HCT116 (cell line): Measurements from ENCODE around the gene BNIP1. TPM values are rescaled to one million over a fixed set of nuclear protein-coding genes. Genes with fewer than 3 reads are reported as not detected.

ENCODE experiments used
- ATAC-seq: fragments of 200-7000 bp; cut with Tn5 transposase; 2 replicates; pipeline ENCODE4 v1.9.1; 2020; ENCODE audit warnings: mild to moderate bottlenecking, moderate library complexity
- BruUV-seq: library from RNA; stranded (reverse); fragments of 400-500 nt; replicated peaks from 2 replicates; lab custom pipeline; 2021; lab: Mats Ljungman, UMichigan
- CTCF ChIA-PET: fragments of 300-600 bp; sonication (Branson Sonifier 250); formaldehyde crosslinking; loops from one replicate; lab custom pipeline; 2021; ENCODE audit warnings: antibody characterized with exemption; lab: Charles Lee
- POLR2A ChIA-PET: fragments of 300-600, 350-600 bp; sonication (Branson Sonifier 250); formaldehyde crosslinking; loops from one replicate; lab custom pipeline; 2021; ENCODE audit warnings: antibody characterized with exemption; lab: Charles Lee
- RAD21 ChIA-PET, 2 experiments: fragments of 300-600 bp; sonication (Branson Sonifier 250); formaldehyde crosslinking; loops; one replicate each; lab custom pipeline; 2023; ENCODE audit warnings: low total read pairs in 2 of 2; ENCODE audit not compliant: uncharacterized antibody in 2 of 2, unreplicated experiment in 2 of 2, low non-redundant PET in 1 of 2; lab: Charles Lee
- DNase-seq: peaks from one replicate; pipeline ENCODE4 v3.0.0-alpha.2; 2010; ENCODE audit warnings: low read depth, low spot score
- H2AFZ ChIP-seq: fragments of 200-600 bp; shearing (Covaris generic), sonication (generic); 2 replicates; pipeline ENCODE4 v1.6.1; 2017; ENCODE audit warnings: low read depth, mixed run types, mixed read lengths, antibody characterized with exemption, low read length; ENCODE audit not compliant: poor library complexity, severe bottlenecking
- H3K27ac ChIP-seq: 2 replicates; pipeline ENCODE4 v1.5.1; 2012; ENCODE audit warnings: low read depth, low read length
- H3K27me3 ChIP-seq: fragments of 200-600 bp; sonication (generic); 2 replicates; pipeline ENCODE4 v1.6.1; 2016; ENCODE audit warnings: mixed run types, low read length, mixed read lengths; ENCODE audit not compliant: insufficient read depth
- H3K36me3 ChIP-seq, 2 experiments: fragments of 200-500 bp in 1 of 2; fragments of 200-600 bp in 1 of 2; sonication (Bioruptor generic) in 1 of 2; sonication (generic) in 1 of 2; 2 replicates each; pipeline versions ENCODE4 v1.5.1 to v1.6.1; 2014 to 2016; ENCODE audit warnings: low read length in 2 of 2, inconsistent platforms in 1 of 2, mixed read lengths in 1 of 2, mixed run types in 1 of 2; ENCODE audit not compliant: insufficient read depth in 2 of 2, control insufficient read depth in 1 of 2
- H3K4me1 ChIP-seq, 2 experiments: fragments of 200-600 bp in 1 of 2; sonication (generic) in 1 of 2; 2 replicates each; pipeline versions ENCODE4 v1.5.1 to v1.6.1; 2012 to 2017; ENCODE audit warnings: low read length in 2 of 2, inconsistent platforms in 1 of 2, mild to moderate bottlenecking in 1 of 2, mixed read lengths in 1 of 2, mixed run types in 1 of 2, moderate library complexity in 1 of 2; ENCODE audit not compliant: insufficient read depth in 2 of 2, control insufficient read depth in 1 of 2
- H3K4me2 ChIP-seq: fragments of 200-600 bp; sonication (generic); 2 replicates; pipeline ENCODE4 v1.6.1; 2017; ENCODE audit warnings: mixed run types, low read length, mixed read lengths
- H3K4me3 ChIP-seq, 2 experiments: fragments of 200-600 bp in 1 of 2; sonication (generic) in 1 of 2; replicated peaks in 1 of 2; 2 replicates each; pipeline ENCODE4 v1.5.1; 2011 to 2016; ENCODE audit warnings: low read length in 2 of 2, control low read depth in 1 of 2, low read depth in 1 of 2, mild to moderate bottlenecking in 1 of 2, mixed read lengths in 1 of 2, mixed run types in 1 of 2
- H3K79me2 ChIP-seq: fragments of 200-600 bp; sonication (generic); 2 replicates; pipeline ENCODE4 v1.6.1; 2017; ENCODE audit warnings: mild to moderate bottlenecking, mixed run types, low read length, moderate library complexity, mixed read lengths; ENCODE audit not compliant: insufficient read depth
- H3K9ac ChIP-seq: fragments of 200-600 bp; sonication (generic); 2 replicates; pipeline ENCODE4 v1.6.1; 2016; ENCODE audit warnings: low read length, mixed read lengths
- H3K9me2 ChIP-seq: fragments of 200-600 bp; sonication (generic), shearing (Covaris generic); 2 replicates; pipeline ENCODE4 v1.6.1; 2017; ENCODE audit warnings: mixed run types, mild to moderate bottlenecking, moderate library complexity; ENCODE audit not compliant: insufficient read depth
- H3K9me3 ChIP-seq, 2 experiments: fragments of 200-500 bp in 1 of 2; fragments of 200-600 bp in 1 of 2; sonication (Bioruptor generic) in 1 of 2; sonication (generic) in 1 of 2; 2 replicates each; pipeline ENCODE4 v1.6.1; 2014 to 2017; ENCODE audit warnings: low read length in 2 of 2, mixed read lengths in 2 of 2, inconsistent platforms in 1 of 2, low read depth in 1 of 2, mild to moderate bottlenecking in 1 of 2, mixed run types in 1 of 2, moderate library complexity in 1 of 2; ENCODE audit not compliant: control insufficient read depth in 1 of 2, insufficient read depth in 1 of 2
- H4K20me1 ChIP-seq: fragments of 200-600 bp; sonication (generic), shearing (Covaris generic); 2 replicates; pipeline ENCODE4 v1.6.1; 2017; ENCODE audit warnings: mixed run types, mild to moderate bottlenecking, moderate library complexity; ENCODE audit not compliant: insufficient read depth
- ATF3 ChIP-seq: IDR thresholded peaks from 2 replicates; pipeline ENCODE4 v1.6.1; 2012
- CBX3 ChIP-seq: IDR thresholded peaks from 2 replicates; pipeline ENCODE4 v1.6.1; 2012; ENCODE audit warnings: low read depth
- EGR1 ChIP-seq: IDR thresholded peaks from 2 replicates; pipeline ENCODE4 v1.6.1; 2012; ENCODE audit warnings: low read depth
- EZH2 ChIP-seq: fragments of 200-600 bp; sonication (generic); IDR thresholded peaks from 2 replicates; pipeline ENCODE4 v1.6.1; 2017; ENCODE audit warnings: antibody characterized with exemption, mixed run types
- JUND ChIP-seq: IDR thresholded peaks from 2 replicates; pipeline ENCODE4 v1.6.1; 2012
- POLR2A ChIP-seq: IDR thresholded peaks from 2 replicates; pipeline ENCODE4 v1.7.0; 2011; ENCODE audit warnings: borderline replicate concordance; ENCODE audit not compliant: insufficient read depth, insufficient read length; ENCODE audit errors: extremely low read depth
- RAD21 ChIP-seq: IDR thresholded peaks from 2 replicates; pipeline ENCODE4 v1.6.1; 2012; ENCODE audit warnings: low read depth, mild to moderate bottlenecking
- SIN3A ChIP-seq: IDR thresholded peaks from 2 replicates; pipeline ENCODE4 v1.6.1; 2012; ENCODE audit warnings: low read depth
- YY1 ChIP-seq: IDR thresholded peaks from 2 replicates; pipeline ENCODE4 v1.6.1; 2011; ENCODE audit warnings: low read length, low read depth, moderate library complexity, mild to moderate bottlenecking; ENCODE audit not compliant: insufficient replicate concordance; ENCODE audit errors: extremely low read depth
- ZFX ChIP-seq: fragments of 450-650 bp; IDR thresholded peaks from 2 replicates; pipeline ENCODE4 v1.6.1; 2017
- ZNF274 ChIP-seq: fragments of 200-500 bp; sonication (Bioruptor generic); IDR thresholded peaks from 2 replicates; pipeline ENCODE4 v1.6.1; 2014; ENCODE audit warnings: mild to moderate bottlenecking, low read depth, low read length, inconsistent platforms
- intact Hi-C: fragments of 100-400 bp; cut with micrococcal nuclease; formaldehyde crosslinking; loops from 2 replicates; pipeline ENCODE4 v1.10.0; 2022
- total RNA-seq: library from RNA; stranded (reverse); gene quantifications from one replicate; pipeline ENCODE4 v1.2.1, GENCODE V29; 2021; ENCODE audit not compliant: unreplicated experiment
- TF ChIP-seq, protein P1 (sequence below): IDR thresholded peaks from 2 replicates; pipeline ENCODE4 v1.6.1; 2012

Gene BNIP1
- total RNA-seq, 1 experiment from 2014 or later, result 18.6 TPM

DNA sequence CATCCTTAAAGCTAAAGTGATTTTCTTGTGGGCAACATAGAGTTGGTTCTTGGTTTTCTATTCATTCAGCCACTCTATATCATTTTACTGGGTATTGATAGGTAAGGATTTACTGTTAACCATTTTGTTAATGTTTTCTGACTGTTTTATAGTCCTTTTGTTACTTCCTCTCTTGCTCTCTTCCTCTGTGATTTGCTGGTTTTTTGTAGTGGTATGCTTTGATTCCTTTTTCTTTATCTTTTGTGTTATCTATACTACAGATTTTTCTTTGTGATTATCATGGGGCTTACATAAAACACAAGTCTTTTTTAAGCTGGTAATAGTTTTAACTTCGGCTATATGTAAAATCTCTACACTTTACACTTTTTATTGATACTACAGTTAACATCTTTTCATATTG is 44.9 kb upstream of the BNIP1 start:
- Histone ChIP-seq H3K4me2 (no peak overlapping the region), H3K4me3 (no peak overlapping the region), H3K79me2 (no peaks in the 10 kb centered on the region), H3K27me3 (no peaks in the 10 kb centered on the region), H3K9me2 (no peaks in the 10 kb centered on the region), H3K27ac (no peak overlapping the region), H3K9ac (no peak overlapping the region), H3K4me1 (peaks cover under 1 to 4% of the 10 kb centered on the region in 2 experiments; a peak in 2 of 4 replicates), H3K9me3 (no peaks in the 10 kb centered on the region), H3K36me3 (no peaks in the 10 kb centered on the region), H2AFZ (no peak overlapping the region), H4K20me1 (no peaks in the 10 kb centered on the region)
- ChIA-PET RAD21 (no interaction called here), CTCF (no interaction called here), POLR2A (no interaction called here)
- TF ChIP-seq EZH2 (no peak), JUND (no peak), EGR1 (no peak), POLR2A (no peak), ZNF274 (no peak), ATF3 (no peak), YY1 (no peak), RAD21 (no peak), ZFX (no peak), SIN3A (no peak)
- TF ChIP-seq, protein P1, sequence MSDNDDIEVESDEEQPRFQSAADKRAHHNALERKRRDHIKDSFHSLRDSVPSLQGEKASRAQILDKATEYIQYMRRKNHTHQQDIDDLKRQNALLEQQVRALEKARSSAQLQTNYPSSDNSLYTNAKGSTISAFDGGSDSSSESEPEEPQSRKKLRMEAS, result no peak
- no TSS peak for BruUV-seq
- intact Hi-C loops, result no loop called here
- no peak for ATAC-seq
- no peak for DNase-seq

GRCh38 chr5:173101245-173101644 is 43.1 kb upstream of the BNIP1 start:
- Histone ChIP-seq H3K36me3 (no peaks in the 10 kb centered on the region), H3K27ac (no peak overlapping the region), H3K9ac (no peak overlapping the region), H3K9me3 (no peaks in the 10 kb centered on the region), H3K27me3 (no peaks in the 10 kb centered on the region), H2AFZ (no peak overlapping the region), H4K20me1 (no peaks in the 10 kb centered on the region), H3K79me2 (no peaks in the 10 kb centered on the region), H3K9me2 (no peaks in the 10 kb centered on the region), H3K4me3 (no peak overlapping the region), H3K4me2 (no peak overlapping the region), H3K4me1 (no peaks in the 10 kb centered on the region)
- BruUV-seq, result no TSS peak
- intact Hi-C loops, result no loop called here
- ChIA-PET RAD21 (no interaction called here), POLR2A (no interaction called here), CTCF (no interaction called here)
- no peak for ATAC-seq
- DNase-seq, result no peak
- TF ChIP-seq JUND, result no peak
- TF ChIP-seq CBX3, result 0 out of 2 replicates have a peak, but pooled peaks have one; percentile 37
